ENCODE measurements around the gene RABGEF1. TPM values are rescaled to one million over a fixed set of nuclear protein-coding genes. Genes with fewer than 3 reads are reported as not detected.

Gene RABGEF1
- total RNA-seq (2014; rRNA removed; shearing (Covaris generic)): 15.7 and 17.5 TPM in 2 replicates
- 12.3 and 14.7 TPM in 2 replicates for polyA plus RNA-seq (2016; fragmentation: Nextera tagmentation; extraction: Ambion mirVana)
- long read RNA-seq, partial matches to known transcripts: 3 of 13 reads
- long read RNA-seq, other reads (novel, unspliced or antisense): 9 of 13 reads

DNA sequence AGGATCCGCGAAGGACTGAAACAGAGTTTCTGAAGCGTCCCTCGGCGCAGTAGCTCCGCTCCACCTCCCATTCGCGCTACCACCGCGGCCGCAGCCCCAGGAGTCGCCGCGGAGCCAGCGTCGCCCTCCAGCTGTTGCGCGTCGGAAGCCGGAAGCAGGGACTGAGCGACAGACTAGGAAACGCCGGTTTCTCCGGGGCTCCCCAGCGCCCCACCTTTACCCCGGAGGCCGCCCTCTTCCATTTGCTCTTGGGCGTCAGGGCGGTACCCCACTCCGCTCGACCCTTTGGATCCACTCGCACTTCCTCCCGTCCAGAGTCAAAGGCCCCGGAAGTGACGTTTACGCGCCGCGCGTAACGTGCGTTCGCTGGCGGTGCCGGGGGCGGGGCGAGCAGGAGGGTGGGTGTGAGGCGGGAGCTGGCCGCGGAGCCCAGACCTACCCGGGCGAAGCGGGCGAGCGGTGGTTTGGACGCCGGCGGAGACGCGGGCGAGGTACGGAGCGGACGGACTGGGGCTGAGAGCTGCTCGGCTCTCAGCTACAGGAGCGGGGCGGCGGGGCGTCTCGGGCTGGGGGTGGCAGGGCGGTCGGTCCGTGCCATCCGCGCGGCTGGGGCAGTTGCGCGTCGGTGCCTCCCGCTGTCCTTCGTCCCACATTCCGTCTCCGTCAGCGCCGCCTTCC, at the start of gene RABGEF1:
Gene RABGEF1 (plus strand): TSS at position 432 of the 678 bp plus-strand sequence. CDS start 31,167 bp downstream, outside the sequence.
- Histone ChIP-seq H2AFZ (peak within 1 kb of the TSS; percentile 89), H3K27me3 (ENCODE audit: insufficient read depth) (no peaks in the 10 kb centered on the region), H3K9me2 (ENCODE audit: insufficient read depth) (no peaks in the 10 kb centered on the region), H4K20me1 (replicated peaks; ENCODE audit: insufficient read depth) (peaks cover 5% of the 10 kb centered on the region), H3K4me2 (peak within 1 kb of the TSS; percentile 91), H3K27ac (ENCODE audit: low read depth) (peak within 1 kb of the TSS; percentile 98), H3K4me1 (ENCODE audit: insufficient read depth) (peaks cover 7% of the 10 kb centered on the region; the same call in 1 of the 2 replicates), H3K79me2 (replicated peaks; ENCODE audit: insufficient read depth) (peaks cover 49% of the 10 kb centered on the region), H3F3A (replicated peaks; ENCODE audit: low read depth) (peaks cover 7% of the 10 kb centered on the region; the same call in 1 of the 2 replicates), H3K4me3 (peak within 1 kb of the TSS; percentile 94), H3K36me3 (ENCODE audit: insufficient read depth) (no peaks in the 10 kb centered on the region)
- Mint-ChIP-seq H3K27me3 (ENCODE audit: insufficient read depth, low read depth, poor library complexity) (peaks cover 14% of the 10 kb centered on the region), H3K27ac (peak within 1 kb of the TSS; percentile 94), H3K4me3 (peak within 1 kb of the TSS; percentile 95), H3K36me3 (ENCODE audit: low read depth) (peaks cover 18% of the 10 kb centered on the region), H3K9me3 (peaks cover 11% of the 10 kb centered on the region), H3K4me1 (peaks cover 9% of the 10 kb centered on the region; the same call in 2 of the 3 replicates)
- TF ChIP-seq EZH2phosphoT487 (IDR thresholded peaks at IDR 0.05; ENCODE audit: unreplicated experiment): no peak
- TF ChIP-seq STAT1 (IDR thresholded peaks at IDR 0.05; ENCODE audit: unreplicated experiment): no peak
- TF ChIP-seq, protein P1, sequence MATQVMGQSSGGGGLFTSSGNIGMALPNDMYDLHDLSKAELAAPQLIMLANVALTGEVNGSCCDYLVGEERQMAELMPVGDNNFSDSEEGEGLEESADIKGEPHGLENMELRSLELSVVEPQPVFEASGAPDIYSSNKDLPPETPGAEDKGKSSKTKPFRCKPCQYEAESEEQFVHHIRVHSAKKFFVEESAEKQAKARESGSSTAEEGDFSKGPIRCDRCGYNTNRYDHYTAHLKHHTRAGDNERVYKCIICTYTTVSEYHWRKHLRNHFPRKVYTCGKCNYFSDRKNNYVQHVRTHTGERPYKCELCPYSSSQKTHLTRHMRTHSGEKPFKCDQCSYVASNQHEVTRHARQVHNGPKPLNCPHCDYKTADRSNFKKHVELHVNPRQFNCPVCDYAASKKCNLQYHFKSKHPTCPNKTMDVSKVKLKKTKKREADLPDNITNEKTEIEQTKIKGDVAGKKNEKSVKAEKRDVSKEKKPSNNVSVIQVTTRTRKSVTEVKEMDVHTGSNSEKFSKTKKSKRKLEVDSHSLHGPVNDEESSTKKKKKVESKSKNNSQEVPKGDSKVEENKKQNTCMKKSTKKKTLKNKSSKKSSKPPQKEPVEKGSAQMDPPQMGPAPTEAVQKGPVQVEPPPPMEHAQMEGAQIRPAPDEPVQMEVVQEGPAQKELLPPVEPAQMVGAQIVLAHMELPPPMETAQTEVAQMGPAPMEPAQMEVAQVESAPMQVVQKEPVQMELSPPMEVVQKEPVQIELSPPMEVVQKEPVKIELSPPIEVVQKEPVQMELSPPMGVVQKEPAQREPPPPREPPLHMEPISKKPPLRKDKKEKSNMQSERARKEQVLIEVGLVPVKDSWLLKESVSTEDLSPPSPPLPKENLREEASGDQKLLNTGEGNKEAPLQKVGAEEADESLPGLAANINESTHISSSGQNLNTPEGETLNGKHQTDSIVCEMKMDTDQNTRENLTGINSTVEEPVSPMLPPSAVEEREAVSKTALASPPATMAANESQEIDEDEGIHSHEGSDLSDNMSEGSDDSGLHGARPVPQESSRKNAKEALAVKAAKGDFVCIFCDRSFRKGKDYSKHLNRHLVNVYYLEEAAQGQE (IDR thresholded peaks at IDR 0.05; ENCODE audit: unreplicated experiment): no peak
- TF ChIP-seq CREB1 (CRISPR knock-in tag; IDR thresholded peaks at IDR 0.05; ENCODE audit: low read depth): peak; percentile 93
- TF ChIP-seq EZH2 (IDR thresholded peaks at IDR 0.05; ENCODE audit: low read depth, unreplicated experiment): no peak
- TF ChIP-seq POLR2AphosphoS5 (IDR thresholded peaks at IDR 0.05; ENCODE audit: low read depth): peak; percentile 93
- ATAC-seq: peak; percentile 87
- peak; percentile 100 for DNase-seq (ENCODE audit: low spot score)

GRCh38 chr7:66693331-66693730, 47.2 kb upstream of the RABGEF1 start:
- no peak for ATAC-seq
- no peak overlapping the region for H3K4me2 ChIP-seq
- no peaks in the 10 kb centered on the region for H3K36me3 Mint-ChIP-seq (ENCODE audit: low read depth)
- no peak for TF ChIP-seq STAT1 (IDR thresholded peaks at IDR 0.05; ENCODE audit: unreplicated experiment)
- no peak for TF ChIP-seq NANOG (IDR thresholded peaks at IDR 0.05; ENCODE audit: borderline replicate concordance)
- TF ChIP-seq EZH2 (IDR thresholded peaks at IDR 0.05; ENCODE audit: low read depth, unreplicated experiment): no peak
- no peak for TF ChIP-seq ZNF331 (CRISPR knock-in tag; IDR thresholded peaks at IDR 0.05; ENCODE audit: low read depth)
- no peak for TF ChIP-seq JUNB (IDR thresholded peaks at IDR 0.05; ENCODE audit: unreplicated experiment)
- no peak for TF ChIP-seq POLR2AphosphoS5 (IDR thresholded peaks at IDR 0.05; ENCODE audit: low read depth)
- no peak for TF ChIP-seq CREB1 (CRISPR knock-in tag; IDR thresholded peaks at IDR 0.05; ENCODE audit: low read depth)
- TF ChIP-seq ZNF114 (CRISPR knock-in tag; IDR thresholded peaks at IDR 0.05): no peak
- no peak for TF ChIP-seq ETS1 (IDR thresholded peaks at IDR 0.05)
- no peak for TF ChIP-seq CTCF (conservative IDR thresholded peaks at IDR 0.05; ENCODE audit: low read depth in 2 of 2)
- TF ChIP-seq, protein P1 (IDR thresholded peaks at IDR 0.05; ENCODE audit: unreplicated experiment): no peak
- no peak for TF ChIP-seq EZH2phosphoT487 (IDR thresholded peaks at IDR 0.05; ENCODE audit: unreplicated experiment)

More at GRCh38 chr7:66693331-66693730, 47.2 kb upstream of the RABGEF1 start:
- Histone ChIP-seq H3K4me1 (ENCODE audit: insufficient read depth) (no peaks in the 10 kb centered on the region), H3K9me2 (ENCODE audit: insufficient read depth) (no peaks in the 10 kb centered on the region), H3K27ac (ENCODE audit: low read depth) (no peak overlapping the region), H4K20me1 (replicated peaks; ENCODE audit: insufficient read depth) (no peaks in the 10 kb centered on the region; the same call in none of the 2 replicates), H3K36me3 (ENCODE audit: insufficient read depth) (no peaks in the 10 kb centered on the region), H3K27me3 (ENCODE audit: insufficient read depth) (no peaks in the 10 kb centered on the region), H2AFZ (no peak overlapping the region), H3K4me3 (no peak overlapping the region), H3F3A (replicated peaks; ENCODE audit: low read depth) (no peaks in the 10 kb centered on the region), H3K79me2 (replicated peaks; ENCODE audit: insufficient read depth) (no peaks in the 10 kb centered on the region)
- no peak for DNase-seq (ENCODE audit: low spot score)
- Mint-ChIP-seq H3K27ac (no peak overlapping the region), H3K4me1 (peaks cover 6% of the 10 kb centered on the region; the same call in 2 of the 3 replicates), H3K27me3 (ENCODE audit: insufficient read depth, low read depth, poor library complexity) (peaks cover 19% of the 10 kb centered on the region), H3K4me3 (no peak overlapping the region), H3K9me3 (no peaks in the 10 kb centered on the region)
